A673 (cell line): ENCODE results near the gene APBB1IP. TPM values are rescaled to one million over a fixed set of nuclear protein-coding genes. Genes with fewer than 3 reads are reported as not detected.

Source experiments
- BruUV-seq: library from RNA; stranded (reverse); fragments of 400-500 nt; replicated peaks from 2 replicates; lab custom pipeline; 2021; lab: Mats Ljungman, UMichigan
- CTCF ChIA-PET: fragments of 300-600 bp; sonication (Branson Sonifier 250); formaldehyde crosslinking; loops from one replicate; lab custom pipeline; 2022; ENCODE audit warnings: antibody characterized with exemption; lab: Charles Lee
- POLR2A ChIA-PET: fragments of 300-600 bp; sonication (Branson Sonifier 250); formaldehyde crosslinking; loops from one replicate; lab custom pipeline; 2022; ENCODE audit warnings: antibody characterized with exemption; ENCODE audit not compliant: low non-redundant PET; lab: Charles Lee
- DNase-seq: peaks from one replicate; pipeline ENCODE4 v3.0.0-alpha.2; 2015; ENCODE audit warnings: low spot score
- H3K27ac ChIP-seq: fragments of 200-600 bp; sonication (generic); 2 replicates; pipeline ENCODE4 v1.5.1; 2016; ENCODE audit warnings: mixed run types, low read depth, mild to moderate bottlenecking, mixed read lengths, antibody characterized with exemption, low read length; ENCODE audit not compliant: poor library complexity, severe bottlenecking
- H3K27me3 ChIP-seq: fragments of 200-600 bp; sonication (generic); replicated peaks from 2 replicates; pipeline ENCODE4 v1.6.1; 2017; ENCODE audit warnings: mixed run types, low read depth, mild to moderate bottlenecking, mixed read lengths, antibody characterized with exemption, low read length; ENCODE audit not compliant: insufficient read depth, poor library complexity
- H3K36me3 ChIP-seq: fragments of 200-600 bp; sonication (generic); 2 replicates; pipeline ENCODE4 v1.6.1; 2016; ENCODE audit warnings: mixed run types, mild to moderate bottlenecking, mixed read lengths, antibody characterized with exemption, low read length; ENCODE audit not compliant: insufficient read depth, poor library complexity, severe bottlenecking
- H3K4me1 ChIP-seq: fragments of 200-600 bp; sonication (generic); 2 replicates; pipeline ENCODE4 v1.6.1; 2017; ENCODE audit warnings: mixed run types, mild to moderate bottlenecking, mixed read lengths, antibody characterized with exemption, low read length; ENCODE audit not compliant: insufficient read depth, poor library complexity, severe bottlenecking
- H3K4me3 ChIP-seq: fragments of 200-600 bp; sonication (generic); 2 replicates; pipeline ENCODE4 v1.5.1; 2016; ENCODE audit warnings: low read depth, mixed run types, mild to moderate bottlenecking, mixed read lengths, low read length; ENCODE audit not compliant: poor library complexity, severe bottlenecking
- H3K9me3 ChIP-seq: fragments of 200-600 bp; sonication (generic); 2 replicates; pipeline ENCODE4 v1.6.1; 2016; ENCODE audit warnings: mixed run types, low read depth, mild to moderate bottlenecking, mixed read lengths, antibody characterized with exemption, low read length; ENCODE audit not compliant: poor library complexity, severe bottlenecking
- EZH2 ChIP-seq: fragments of 200-600 bp; sonication (generic); IDR thresholded peaks from 2 replicates; pipeline ENCODE4 v1.6.1; 2017; ENCODE audit warnings: borderline replicate concordance, low read depth, mild to moderate bottlenecking, mixed read lengths, antibody characterized with exemption, low read length; ENCODE audit not compliant: poor library complexity, severe bottlenecking
- intact Hi-C: fragments of 100-400 bp; cut with micrococcal nuclease; formaldehyde crosslinking; loops from one replicate; pipeline ENCODE4 v1.10.0; 2022; ENCODE audit not compliant: unreplicated experiment
- total RNA-seq: library from RNA; stranded (reverse); gene quantifications from 2 replicates; pipeline ENCODE4 v1.2.3, GENCODE V29; 2021
- TF ChIP-seq, protein P1 (sequence below): fragments of 300-800, 200-600 bp; sonication (generic); conservative IDR thresholded peaks from 2 replicates; pipeline ENCODE4 v1.5.1; 2017; ENCODE audit warnings: low read depth, mild to moderate bottlenecking, antibody characterized with exemption, low read length, moderate library complexity, mixed read lengths

APBB1IP gene
- total RNA-seq, 1 experiment from 2014 or later = not detected

- Histone ChIP-seq H3K4me3 (no peak overlapping the region), H3K27me3 (peaks cover 21% of the 10 kb centered on the region), H3K9me3 (no peaks in the 10 kb centered on the region), H3K36me3 (no peaks in the 10 kb centered on the region), H3K4me1 (no peaks in the 10 kb centered on the region), H3K27ac (no peak overlapping the region)
- CTCF ChIA-PET = no interaction called here
- POLR2A ChIA-PET = no interaction called here
- BruUV-seq = no TSS peak
- TF ChIP-seq, protein P1, sequence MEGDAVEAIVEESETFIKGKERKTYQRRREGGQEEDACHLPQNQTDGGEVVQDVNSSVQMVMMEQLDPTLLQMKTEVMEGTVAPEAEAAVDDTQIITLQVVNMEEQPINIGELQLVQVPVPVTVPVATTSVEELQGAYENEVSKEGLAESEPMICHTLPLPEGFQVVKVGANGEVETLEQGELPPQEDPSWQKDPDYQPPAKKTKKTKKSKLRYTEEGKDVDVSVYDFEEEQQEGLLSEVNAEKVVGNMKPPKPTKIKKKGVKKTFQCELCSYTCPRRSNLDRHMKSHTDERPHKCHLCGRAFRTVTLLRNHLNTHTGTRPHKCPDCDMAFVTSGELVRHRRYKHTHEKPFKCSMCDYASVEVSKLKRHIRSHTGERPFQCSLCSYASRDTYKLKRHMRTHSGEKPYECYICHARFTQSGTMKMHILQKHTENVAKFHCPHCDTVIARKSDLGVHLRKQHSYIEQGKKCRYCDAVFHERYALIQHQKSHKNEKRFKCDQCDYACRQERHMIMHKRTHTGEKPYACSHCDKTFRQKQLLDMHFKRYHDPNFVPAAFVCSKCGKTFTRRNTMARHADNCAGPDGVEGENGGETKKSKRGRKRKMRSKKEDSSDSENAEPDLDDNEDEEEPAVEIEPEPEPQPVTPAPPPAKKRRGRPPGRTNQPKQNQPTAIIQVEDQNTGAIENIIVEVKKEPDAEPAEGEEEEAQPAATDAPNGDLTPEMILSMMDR = no peak
- TF ChIP-seq EZH2 = no peak
- intact Hi-C loops = no loop called here
- DNase-seq = no peak
Measured at GRCh38 chr10:26445411-26446031, 7.4 kb downstream of the APBB1IP start.

- H3K4me1 ChIP-seq = no peaks in the 10 kb centered on the region
- intact Hi-C loops = no loop called here
- TF ChIP-seq, protein P1 = no peak
- no peak for TF ChIP-seq EZH2
- H3K9me3 ChIP-seq = no peaks in the 10 kb centered on the region
- DNase-seq = no peak
- peaks cover 14% of the 10 kb centered on the region for H3K27me3 ChIP-seq
- no peaks in the 10 kb centered on the region for H3K36me3 ChIP-seq
- H3K4me3 ChIP-seq = no peak overlapping the region
- no peak overlapping the region for H3K27ac ChIP-seq
- ChIA-PET POLR2A (no interaction called here), CTCF (no interaction called here)
- no TSS peak for BruUV-seq
Measured at GRCh38 chr10:26446258-26446657, 8.1 kb downstream of the APBB1IP start.

DNA sequence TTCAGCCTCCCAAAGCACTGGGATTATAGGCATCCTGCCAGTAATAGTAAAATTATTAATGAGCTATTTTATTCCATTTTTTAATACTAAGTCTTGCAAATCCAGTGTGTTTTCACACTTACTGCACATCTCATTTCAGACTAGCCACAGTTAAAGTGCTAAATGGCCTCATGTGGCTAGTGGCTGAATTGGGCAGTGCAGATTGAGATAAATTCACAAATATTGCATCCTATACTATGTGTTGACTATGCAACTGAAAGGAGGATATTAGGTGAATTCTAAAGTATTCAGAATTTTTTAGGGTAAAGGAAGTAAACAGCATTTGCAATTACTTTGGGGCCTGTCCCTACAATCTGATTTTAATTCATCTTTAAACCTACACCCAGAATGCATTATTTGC lies 10.2 kb downstream of the APBB1IP start:
- no peak for DNase-seq
- ChIA-PET POLR2A (no interaction called here), CTCF (no interaction called here)
- Histone ChIP-seq H3K4me3 (no peak overlapping the region), H3K4me1 (no peaks in the 10 kb centered on the region), H3K36me3 (no peaks in the 10 kb centered on the region), H3K27ac (no peak overlapping the region), H3K9me3 (no peaks in the 10 kb centered on the region), H3K27me3 (peaks cover 11% of the 10 kb centered on the region)
- no TSS peak for BruUV-seq
- TF ChIP-seq EZH2 = no peak
- TF ChIP-seq, protein P1 = no peak
- intact Hi-C loops = no loop called here
